Stimulated activated CD8-positive, alpha-beta memory T cell treated with anti-CD3 and anti-CD28 coated beads, Interleukin-15, amount 100 ng/mL, for 4 hours (primary cell): ENCODE results near the gene HACD2.
"Not testable (repeated sequence)": the region's sequence is repeated elsewhere in the genome, so short reads cannot be mapped to it uniquely, and the experiment has no call there.

Experiments
- DNase-seq, 2 donors: peaks; one replicate each; pipeline ENCODE4 v3.0.0-alpha.2; 2020; ENCODE audit warnings: low read depth in 2 of 2

HACD2 gene

GRCh38 chr3:123611082-123611481 lies 26.2 kb upstream of the HACD2 start:
- no peak for DNase-seq

GRCh38 chr3:123610331-123610730 lies 25.5 kb upstream of the HACD2 start:
- no peak for DNase-seq

DNA sequence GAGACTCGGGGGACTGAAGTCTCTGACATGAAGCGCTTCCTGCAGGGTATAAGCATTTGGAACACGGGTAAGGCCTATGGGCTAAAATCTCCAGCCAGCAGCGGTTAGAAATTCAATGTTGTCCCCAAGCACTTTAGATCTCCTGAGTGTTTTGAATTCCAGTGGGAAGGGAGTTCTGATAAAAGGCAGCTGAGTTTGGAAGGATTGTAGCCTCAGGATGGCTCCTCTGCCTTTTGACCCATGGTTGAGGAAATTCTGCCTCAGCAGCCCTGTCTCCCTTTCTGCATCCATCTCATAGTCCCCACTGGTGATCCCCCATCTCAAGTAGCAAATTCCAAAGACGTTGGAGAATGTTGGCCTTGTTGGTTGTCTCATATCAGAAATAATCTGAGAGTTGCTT lies 24.2 kb upstream of the HACD2 start:
- no peak for DNase-seq

- no peak for DNase-seq
Measured at GRCh38 chr3:123608263-123608937, 23.5 kb upstream of the HACD2 start.

DNA sequence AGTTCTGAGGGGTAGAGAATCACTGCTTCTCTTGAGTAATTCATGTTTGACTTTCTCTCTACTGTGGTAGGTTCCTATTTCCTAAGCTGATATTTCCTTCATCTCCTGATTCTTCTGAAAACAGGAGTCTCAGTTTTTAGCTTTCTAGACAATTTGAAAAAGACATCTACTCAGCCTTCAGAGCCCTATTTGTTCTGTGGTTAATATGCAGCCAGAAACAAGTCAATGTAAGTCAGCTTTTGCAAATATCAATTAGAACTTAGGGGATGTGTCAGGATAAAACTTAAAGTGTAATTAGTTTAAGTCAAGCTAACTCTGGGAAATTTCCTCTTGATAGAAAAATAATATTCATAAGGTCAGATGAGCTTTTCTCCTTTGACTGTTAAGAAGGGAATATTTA lies 21.7 kb upstream of the HACD2 start:
- no peak for DNase-seq

- DNase-seq = no peak
Measured at GRCh38 chr3:123605789-123606234, 21.0 kb upstream of the HACD2 start.

DNA sequence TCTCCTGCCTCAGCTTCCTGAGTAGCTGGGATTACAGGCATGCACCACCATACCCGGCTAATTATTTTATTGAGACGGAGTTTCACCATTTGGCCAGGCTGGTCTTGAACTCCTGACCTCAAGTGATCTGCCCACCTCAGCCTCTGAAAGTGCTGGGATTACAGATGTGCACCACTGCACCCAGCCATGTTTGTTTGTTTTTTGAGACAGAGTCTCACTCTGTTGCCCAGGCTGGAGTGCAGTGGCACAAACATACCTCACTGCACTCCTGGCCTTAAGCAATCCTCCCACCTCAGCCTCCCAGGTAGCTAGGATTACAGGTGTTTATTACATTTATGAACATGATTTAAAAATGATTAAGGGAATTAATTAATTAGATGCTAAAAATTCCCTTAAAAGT lies 18.3 kb upstream of the HACD2 start:
- not testable (repeated sequence) for DNase-seq

- DNase-seq = no peak
Measured at GRCh38 chr3:123602325-123602724, 17.5 kb upstream of the HACD2 start.

GRCh38 chr3:123600863-123601262 lies 16.0 kb upstream of the HACD2 start:
- DNase-seq = not testable (repeated sequence)

DNA sequence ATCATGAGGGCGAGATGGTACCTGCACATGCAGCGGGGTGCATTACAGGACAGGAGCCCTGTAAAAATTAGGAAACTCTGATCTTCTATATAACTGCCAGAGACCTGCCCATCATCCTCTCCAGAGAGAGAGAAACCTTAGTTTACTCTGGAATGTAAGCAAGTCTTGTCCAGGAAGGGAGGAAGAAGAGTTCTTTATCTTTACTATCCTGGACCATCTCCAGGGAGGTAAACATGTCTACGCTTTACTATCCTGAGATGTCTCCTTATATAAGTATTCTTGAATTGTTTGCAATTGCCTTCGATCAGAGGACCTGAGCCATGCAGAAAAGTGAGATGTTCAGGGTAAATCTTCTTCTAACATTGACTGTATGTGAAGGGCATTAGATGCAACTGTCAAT lies 12.7 kb upstream of the HACD2 start:
- no peak for DNase-seq

- no peak for DNase-seq
Measured at GRCh38 chr3:123595396-123596180, 10.7 kb upstream of the HACD2 start.

DNA sequence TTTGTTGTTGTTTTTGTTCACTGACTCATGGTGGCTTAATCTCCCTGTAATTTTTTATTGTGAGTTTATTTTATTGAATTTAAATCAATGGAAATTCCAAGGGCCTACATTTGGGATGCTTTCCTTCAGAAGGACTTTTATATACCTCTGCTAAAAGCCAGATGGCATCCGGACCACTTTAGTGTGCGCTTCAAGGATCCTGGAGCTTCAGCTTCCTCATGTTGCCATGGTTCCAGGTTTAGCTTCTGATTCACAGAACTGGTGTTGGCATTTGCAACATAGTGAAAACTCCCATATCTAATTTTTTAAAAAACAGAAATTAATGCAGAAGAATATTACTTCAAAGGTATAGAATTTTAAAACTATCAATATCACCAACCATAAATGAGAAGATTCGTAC lies 8.5 kb upstream of the HACD2 start:
- DNase-seq = no peak

DNA sequence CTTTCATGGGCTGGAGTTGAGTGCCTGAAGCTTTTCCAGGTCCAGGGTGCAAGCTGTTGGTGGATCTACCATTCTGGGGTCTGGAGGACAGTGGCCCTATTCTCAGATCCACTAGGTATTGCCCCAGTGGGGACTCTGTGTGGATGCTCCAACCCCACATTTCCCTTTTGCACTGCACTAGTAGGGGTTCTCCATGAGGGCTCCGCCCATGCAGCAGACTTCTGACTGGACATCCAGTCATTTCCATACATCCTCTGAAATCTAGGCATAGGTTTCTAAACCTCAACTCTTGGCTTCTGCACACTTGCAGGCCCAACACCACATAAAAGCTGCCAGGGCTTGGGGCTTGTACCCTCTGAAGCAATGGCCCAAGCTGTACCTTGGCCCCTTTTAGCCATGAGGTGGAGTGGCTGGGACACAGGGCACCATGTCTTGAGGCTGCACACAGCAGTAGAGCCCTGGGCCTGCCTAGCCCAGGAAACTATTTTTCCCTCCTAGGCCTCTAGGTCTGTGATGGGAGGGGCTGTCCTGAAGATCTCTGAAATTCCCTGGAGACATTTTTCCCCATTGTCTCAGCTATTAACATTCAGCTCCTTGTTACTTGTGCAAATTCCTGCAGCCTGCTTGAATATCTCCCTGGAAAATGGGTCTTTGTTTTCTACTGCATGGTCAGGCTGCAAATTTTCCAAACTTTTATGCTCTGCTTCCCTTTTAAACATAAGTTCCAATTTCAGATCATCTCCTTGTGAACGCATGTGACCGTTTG lies 6.0 kb upstream of the HACD2 start:
- no peak for DNase-seq

- DNase-seq = no peak
Measured at GRCh38 chr3:123587401-123587800, 2.5 kb upstream of the HACD2 start.

DNA sequence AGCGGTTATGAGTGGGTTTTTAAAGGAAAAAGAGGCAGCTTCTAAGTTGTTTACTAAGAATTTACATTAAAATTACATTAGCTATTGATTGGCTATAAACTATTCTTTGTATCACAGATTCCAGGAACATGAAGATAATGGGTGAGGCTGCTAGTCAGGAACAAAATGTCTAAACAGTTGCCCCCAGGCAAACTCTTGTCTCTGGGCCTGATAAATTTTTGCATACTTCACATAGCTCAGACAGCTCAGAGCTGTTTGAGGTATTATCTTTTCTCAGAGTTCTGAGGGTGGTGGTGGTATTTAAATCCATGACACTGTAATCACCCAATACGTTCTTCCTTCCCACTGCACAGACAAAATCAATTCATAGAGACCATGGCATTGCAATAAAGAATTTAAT lies 2.1 kb upstream of the HACD2 start:
- no peak for DNase-seq

DNA sequence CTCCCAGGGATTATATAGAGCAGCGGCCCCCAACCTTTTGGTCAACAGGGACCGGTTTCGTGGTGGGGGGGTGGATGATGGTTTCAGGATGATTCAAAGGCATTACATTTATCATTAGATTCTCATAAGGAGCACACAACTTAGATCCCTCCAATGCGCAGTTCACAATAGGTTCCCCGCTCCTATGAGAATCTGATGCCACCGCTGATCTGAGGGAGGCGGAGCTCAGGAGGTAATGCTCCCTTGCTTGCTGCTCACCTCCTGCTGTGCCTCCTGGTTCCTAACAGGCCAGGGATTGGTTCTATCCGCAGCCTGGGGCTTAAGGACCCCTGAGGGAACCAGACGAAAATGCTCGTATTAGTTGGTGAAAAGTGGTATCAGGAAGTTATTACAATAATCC lies 1.3 kb upstream of the HACD2 start:
- DNase-seq = no peak

GRCh38 chr3:123584284-123584987 lies 417 bp downstream of the HACD2 start:
- no peak for DNase-seq

- DNase-seq = no peak
Measured at GRCh38 chr3:123583561-123583960, 1.3 kb downstream of the HACD2 start.

DNA sequence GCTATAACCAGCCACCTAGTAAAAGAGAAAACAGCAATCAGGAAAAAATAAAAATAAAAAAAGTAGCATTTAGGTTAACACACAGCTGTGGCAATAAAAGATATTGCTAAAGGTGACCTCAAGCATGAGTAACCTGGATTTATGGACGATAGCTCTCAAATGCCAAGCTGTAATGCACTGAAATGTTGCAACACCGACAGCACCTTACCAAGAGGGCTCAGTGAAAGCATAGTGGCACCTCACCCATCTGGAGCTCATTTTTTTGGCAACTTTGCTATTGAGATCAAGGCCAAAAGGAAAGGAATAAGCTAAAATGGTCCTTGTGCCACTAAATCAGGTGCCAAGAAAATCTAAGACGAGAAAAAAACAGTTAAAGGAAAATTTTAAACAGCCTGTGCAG lies 2.5 kb downstream of the HACD2 start:
- no peak for DNase-seq

DNA sequence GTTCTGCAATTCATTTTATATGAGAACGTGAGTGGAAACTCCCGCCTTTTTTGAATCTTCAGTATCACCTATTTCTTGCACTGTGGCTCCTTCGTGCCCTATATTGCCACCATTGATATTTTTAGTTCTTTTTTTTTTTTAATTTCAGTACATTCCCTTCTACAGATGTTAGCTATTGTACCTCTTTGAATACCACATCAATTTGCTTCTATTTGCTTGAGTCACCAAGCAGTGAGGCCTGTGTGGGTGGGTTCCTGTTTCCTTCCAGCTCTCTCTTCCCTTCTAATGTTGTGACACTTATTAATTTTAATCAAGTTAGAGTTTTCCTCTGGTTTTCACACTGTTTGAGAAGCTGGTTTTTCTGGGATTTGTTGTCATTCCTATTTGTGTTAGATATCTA lies 8.7 kb downstream of the HACD2 start:
- no peak for DNase-seq

DNA sequence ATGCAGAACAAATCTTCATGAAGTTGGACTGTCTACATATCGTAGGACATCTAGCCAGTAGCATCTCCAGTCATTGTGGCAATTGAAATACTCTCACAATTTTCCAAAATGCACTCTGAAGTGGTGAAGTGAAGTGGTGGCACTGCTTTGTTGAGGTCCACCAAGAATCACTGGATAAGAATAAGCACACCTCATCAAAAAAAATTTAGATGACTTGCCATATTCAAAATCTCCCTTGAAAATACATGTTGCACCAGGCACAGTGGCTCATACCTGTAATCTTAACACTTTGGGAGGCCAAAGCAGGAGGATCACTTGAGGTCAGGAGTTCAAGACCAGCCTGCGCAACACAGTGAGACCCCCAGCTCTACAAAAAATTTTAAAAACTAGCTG lies 12.9 kb downstream of the HACD2 start:
- DNase-seq = no peak
